HL-60/S4 treated with retinoic acid at 250 ng/mL for 4 days and 3 days (cell line): ENCODE data around the gene SDHAF3.
"Not testable (repeated sequence)": the region's sequence is repeated elsewhere in the genome, so short reads cannot be mapped to it uniquely, and the experiment has no call there.

Experiments used
- in situ Hi-C: fragments of 300-500 bp; cut with MboI; formaldehyde crosslinking; loops from 2 replicates; pipeline ENCODE4 v1.7.0; 2022; ENCODE audit warnings: low sequenced_read_pairs

SDHAF3 gene

GRCh38 chr7:97117372-97118188, at the start of gene SDHAF3:
Gene SDHAF3, plus strand, starts transcription at chr7:97117698. Its CDS starts 26 bp downstream, at chr7:97117724.
- in situ Hi-C loops, result loop anchor here (25.0 kb wide), 1 partner anchor 720 kb away; no protein-coding TSS in a partner anchor

GRCh38 chr7:97072025-97072424, 45.5 kb upstream of the SDHAF3 start:
- in situ Hi-C loops, result not testable (repeated sequence)

GRCh38 chr7:97075928-97076327, 41.6 kb upstream of the SDHAF3 start:
- in situ Hi-C loops, result no loop called here

- in situ Hi-C loops, result no loop called here
Measured at GRCh38 chr7:97078023-97078969, 39.2 kb upstream of the SDHAF3 start.

- in situ Hi-C loops, result no loop called here
Measured at GRCh38 chr7:97079300-97079699, 38.2 kb upstream of the SDHAF3 start.

- in situ Hi-C loops, result no loop called here
Measured at GRCh38 chr7:97081521-97082300, 35.8 kb upstream of the SDHAF3 start.

GRCh38 chr7:97088364-97088763, 29.1 kb upstream of the SDHAF3 start:
- in situ Hi-C loops, result no loop called here

- in situ Hi-C loops, result no loop called here
Measured at GRCh38 chr7:97089771-97090170, 27.7 kb upstream of the SDHAF3 start.

GRCh38 chr7:97090761-97091353, 26.6 kb upstream of the SDHAF3 start:
- in situ Hi-C loops, result no loop called here

GRCh38 chr7:97094284-97094930, 23.1 kb upstream of the SDHAF3 start:
- in situ Hi-C loops, result no loop called here

GRCh38 chr7:97096037-97096436, 21.5 kb upstream of the SDHAF3 start:
- in situ Hi-C loops, result no loop called here

- in situ Hi-C loops, result no loop called here
Measured at GRCh38 chr7:97096661-97097060, 20.8 kb upstream of the SDHAF3 start.

- in situ Hi-C loops, result loop anchor here (25.0 kb wide), 1 partner anchor 733 kb away; no protein-coding TSS in a partner anchor
Measured at GRCh38 chr7:97104719-97105238, 12.7 kb upstream of the SDHAF3 start.

GRCh38 chr7:97107192-97107800, 10.2 kb upstream of the SDHAF3 start:
- in situ Hi-C loops, result loop anchor here (25.0 kb wide), 1 partner anchor 730 kb away; no protein-coding TSS in a partner anchor

- in situ Hi-C loops, result loop anchor here (25.0 kb wide), 1 partner anchor 721 kb away; no protein-coding TSS in a partner anchor
Measured at GRCh38 chr7:97116308-97116707, 1.2 kb upstream of the SDHAF3 start.

- in situ Hi-C loops, result loop anchor here (25.0 kb wide), 1 partner anchor 720 kb away; no protein-coding TSS in a partner anchor
Measured at GRCh38 chr7:97117035-97117371, 495 bp upstream of the SDHAF3 start.

- in situ Hi-C loops, result loop anchor here (25.0 kb wide), 1 partner anchor 719 kb away; no protein-coding TSS in a partner anchor
Measured at GRCh38 chr7:97118306-97118917, 914 bp downstream of the SDHAF3 start.

- in situ Hi-C loops, result loop anchor here (25.0 kb wide), 1 partner anchor 718 kb away; no protein-coding TSS in a partner anchor
Measured at GRCh38 chr7:97119747-97120146, 2.2 kb downstream of the SDHAF3 start.
